ENCODE measurements around the gene CAMTA2.

DNA sequence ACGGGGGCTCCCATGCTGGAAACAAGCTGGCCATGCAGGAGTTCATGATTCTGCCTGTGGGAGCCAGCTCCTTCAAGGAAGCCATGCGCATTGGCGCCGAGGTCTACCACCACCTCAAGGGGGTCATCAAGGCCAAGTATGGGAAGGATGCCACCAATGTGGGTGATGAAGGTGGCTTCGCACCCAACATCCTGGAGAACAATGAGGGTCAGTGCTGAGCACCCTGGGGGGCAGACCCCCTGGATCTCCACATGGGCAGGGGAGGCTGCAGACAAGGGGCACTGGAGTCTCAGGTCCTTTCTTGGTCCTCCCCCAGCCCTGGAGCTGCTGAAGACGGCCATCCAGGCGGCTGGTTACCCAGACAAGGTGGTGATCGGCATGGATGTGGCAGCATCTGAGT, 32.4 kb downstream of the CAMTA2 start:
- TF ChIP-seq POLR2A (IDR thresholded peaks at IDR 0.05) (no peak), CTCF (IDR thresholded peaks at IDR 0.05) (no peak)

Data from esophagus squamous epithelium (tissue), 4 donors.